Dendritic cell treated with granulocyte-macrophage colony-stimulating factor and Interleukin-4, amounts not matched to agents 40 ng/mL and 50 ng/mL, for 4 days (primary cell): ENCODE results near the gene BUB3.

Experiments used
- H3K27ac Mint-ChIP-seq: one replicate; pipeline ENCODE4 v1.8.0; 2022; ENCODE audit warnings: mild to moderate bottlenecking, mixed read lengths
- H3K27me3 Mint-ChIP-seq: one replicate; pipeline ENCODE4 v1.8.0; 2022; ENCODE audit warnings: mild to moderate bottlenecking, mixed read lengths
- H3K36me3 Mint-ChIP-seq: one replicate; pipeline ENCODE4 v1.8.0; 2022; ENCODE audit warnings: low read depth, mixed read lengths
- H3K4me1 Mint-ChIP-seq: one replicate; pipeline ENCODE4 v1.8.0; 2022; ENCODE audit warnings: low read depth, mixed read lengths
- H3K4me3 Mint-ChIP-seq: one replicate; pipeline ENCODE4 v1.8.0; 2022; ENCODE audit warnings: mild to moderate bottlenecking, moderate library complexity, mixed read lengths
- H3K9me3 Mint-ChIP-seq: one replicate; pipeline ENCODE4 v1.8.0; 2022; ENCODE audit warnings: mixed read lengths
- intact Hi-C: fragments of 100-400 bp; cut with micrococcal nuclease; formaldehyde crosslinking; loops from one replicate; pipeline ENCODE4 v1.15.0; 2022

The BUB3 gene

DNA sequence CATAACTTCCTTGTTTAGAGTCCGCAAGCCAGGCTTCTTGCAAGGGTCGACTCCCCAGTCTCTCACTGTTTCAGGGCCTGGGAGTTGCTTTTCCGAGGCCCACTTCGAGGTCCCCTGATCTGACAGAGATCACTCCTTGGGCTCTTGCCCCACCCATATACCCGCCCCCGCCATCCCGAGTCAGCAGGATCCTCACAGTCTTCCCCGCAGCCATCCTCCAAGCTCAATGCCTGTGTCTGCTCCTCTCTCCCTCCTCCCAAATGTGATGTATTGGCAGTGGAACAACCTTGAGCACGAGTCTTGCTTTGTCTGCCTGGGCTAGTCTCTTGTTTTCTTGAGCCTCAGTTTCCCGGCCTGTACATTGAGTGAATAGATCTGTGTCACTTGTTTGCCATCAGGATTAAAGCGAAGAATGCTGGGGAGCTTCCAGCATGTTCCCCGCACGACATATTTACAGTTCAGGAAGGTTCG is 8.6 kb upstream of the BUB3 start:
- H3K27me3 Mint-ChIP-seq: peaks cover 97% of the 10 kb centered on the region
- intact Hi-C loops: loop anchor here (10.0 kb wide), 1 partner anchor 339 kb away; no protein-coding TSS in a partner anchor
- H3K9me3 Mint-ChIP-seq: no peaks in the 10 kb centered on the region
- H3K27ac Mint-ChIP-seq: no peak overlapping the region
- H3K4me3 Mint-ChIP-seq: no peak overlapping the region
- no peaks in the 10 kb centered on the region for H3K36me3 Mint-ChIP-seq
- peaks cover 44% of the 10 kb centered on the region for H3K4me1 Mint-ChIP-seq

DNA sequence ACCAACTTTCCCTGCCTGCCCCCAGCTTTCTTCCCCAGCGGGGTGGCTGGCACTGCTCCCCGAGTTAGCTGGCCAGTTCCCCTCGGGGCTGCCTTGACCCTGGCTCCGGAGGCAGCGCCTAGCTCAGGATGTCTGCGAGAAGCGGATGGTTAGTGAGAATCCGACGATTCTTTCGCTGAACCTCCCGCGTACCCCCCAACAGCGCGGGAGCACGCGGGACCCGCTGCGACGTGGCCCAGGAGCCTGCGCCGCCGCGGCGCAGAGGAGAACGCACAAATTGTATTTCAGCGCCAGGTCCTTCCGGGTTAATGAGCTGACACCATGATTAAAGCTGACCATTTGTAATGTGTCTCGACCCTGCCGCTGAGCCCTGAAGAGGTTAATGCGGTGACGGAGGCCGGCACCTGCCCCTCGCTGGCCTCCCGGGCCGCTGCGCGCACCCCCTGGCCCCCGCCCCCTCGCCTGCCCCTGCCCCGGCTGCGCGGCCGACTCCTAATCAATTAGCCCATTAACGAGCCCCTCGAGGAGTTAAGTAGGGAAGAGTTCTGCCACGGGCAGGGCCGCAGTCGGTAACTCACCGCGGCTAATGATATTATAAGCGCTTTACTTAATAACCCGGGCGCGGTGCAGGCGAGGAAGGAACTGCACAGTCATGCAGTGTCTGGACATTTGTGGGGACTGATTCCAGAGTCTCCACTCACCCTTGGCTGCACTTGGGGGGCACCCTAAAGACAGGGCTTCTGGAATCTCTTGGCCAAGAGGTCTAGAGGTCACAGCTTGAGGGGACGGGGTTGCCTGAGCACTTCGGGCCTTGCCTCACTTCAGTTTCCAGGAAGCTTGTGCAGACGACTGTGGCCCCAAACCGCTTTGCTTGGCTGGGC is 7.9 kb upstream of the BUB3 start:
- Mint-ChIP-seq H3K4me1 (peaks cover 47% of the 10 kb centered on the region), H3K27me3 (peaks cover 96% of the 10 kb centered on the region), H3K27ac (no peak overlapping the region), H3K36me3 (no peaks in the 10 kb centered on the region), H3K9me3 (no peaks in the 10 kb centered on the region), H3K4me3 (peak overlapping the region; percentile 34)
- intact Hi-C loops: loop anchor here (10.0 kb wide), 1 partner anchor 339 kb away; no protein-coding TSS in a partner anchor

DNA sequence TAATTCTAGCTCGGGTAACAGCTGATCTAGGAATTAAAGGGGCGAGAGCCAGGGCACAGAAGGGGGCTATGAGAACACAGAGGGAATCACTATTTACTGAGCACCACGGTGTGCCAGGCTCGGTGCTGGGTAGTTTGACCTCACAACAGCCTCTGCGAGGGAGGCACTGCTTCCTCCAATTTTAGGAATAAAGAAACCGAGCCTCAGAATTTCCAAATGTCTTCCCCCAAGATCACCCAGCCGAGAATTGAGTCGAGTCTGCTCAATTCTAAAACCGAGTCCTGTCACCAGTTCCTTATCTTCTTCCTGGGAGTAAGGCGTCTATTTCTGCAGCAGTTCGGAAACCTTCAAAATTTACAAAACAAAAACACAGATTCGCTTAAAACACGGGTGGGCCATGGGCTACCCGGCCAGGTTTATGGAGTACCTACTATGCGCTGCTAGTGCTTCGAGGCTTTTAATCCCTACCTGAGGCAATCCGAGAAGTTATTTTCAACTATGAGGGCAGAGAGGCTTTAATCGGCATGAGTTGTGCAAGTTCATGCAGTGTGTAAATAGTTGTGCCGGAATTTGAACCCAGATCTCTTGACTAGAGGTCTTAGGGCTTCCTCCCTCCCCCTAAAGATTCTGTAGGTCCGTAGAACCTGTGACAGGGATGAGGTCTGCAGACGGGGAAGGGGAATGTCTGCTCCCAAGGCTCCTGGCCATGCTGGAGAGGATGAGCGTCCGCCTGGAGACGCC is 7.1 kb upstream of the BUB3 start:
- H3K27ac Mint-ChIP-seq: no peak overlapping the region

DNA sequence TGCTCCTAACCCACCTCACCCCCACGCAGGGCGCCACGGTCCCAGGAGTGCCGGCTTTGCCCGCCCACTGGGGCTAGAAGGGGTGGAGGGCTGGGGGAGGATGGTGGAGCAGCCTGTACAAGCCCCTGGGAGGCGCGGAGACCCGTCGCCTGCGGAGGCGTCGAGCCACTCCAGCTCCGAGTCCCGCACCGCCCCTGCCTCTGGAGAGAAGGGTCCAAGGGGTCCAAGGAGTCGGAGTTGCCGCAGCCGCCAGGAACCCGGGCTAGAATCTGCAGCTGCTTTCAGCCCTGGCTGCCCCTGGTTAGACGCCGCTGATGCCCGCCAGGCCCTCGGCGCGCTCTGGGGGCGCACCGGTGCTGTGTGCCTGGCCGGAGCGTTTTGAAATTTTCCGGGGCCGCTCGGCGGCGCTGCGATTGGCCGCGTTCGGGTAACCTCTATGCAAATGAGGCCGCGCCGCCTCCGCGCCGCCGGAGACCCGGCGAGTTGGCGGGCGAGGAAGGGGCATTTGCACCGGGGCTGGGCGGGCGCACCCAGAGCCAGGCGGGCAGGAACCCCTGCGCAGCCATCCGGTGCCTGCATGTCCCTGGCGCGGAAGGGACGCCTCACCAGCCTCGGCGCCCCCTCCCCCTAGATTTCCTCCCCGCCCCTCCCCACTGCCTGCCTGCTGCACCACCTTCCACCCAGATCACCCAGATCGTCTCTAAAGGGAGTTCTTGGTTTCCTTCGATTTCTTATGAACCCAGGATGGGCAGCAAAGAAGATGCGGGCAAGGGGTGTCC is 6.4 kb upstream of the BUB3 start, which contains the start of gene HMX2:
HMX2 (plus strand) TSS at position 502 of the 779 bp plus-strand sequence; CDS start at position 745, 243 bp downstream.
- Mint-ChIP-seq H3K27me3 (peaks cover 94% of the 10 kb centered on the region), H3K9me3 (no peaks in the 10 kb centered on the region), H3K27ac (no peak within 1 kb of the TSS), H3K4me3 (peak within 1 kb of the TSS; percentile 34), H3K36me3 (no peaks in the 10 kb centered on the region), H3K4me1 (peaks cover 44% of the 10 kb centered on the region)
- intact Hi-C loops: loop anchor here (10.0 kb wide), 1 partner anchor 337 kb away; no protein-coding TSS in a partner anchor

More for the DNA sequence above, 7.1 kb upstream of the BUB3 start:
- H3K36me3 Mint-ChIP-seq: no peaks in the 10 kb centered on the region
- H3K9me3 Mint-ChIP-seq: no peaks in the 10 kb centered on the region
- no peak overlapping the region for H3K4me3 Mint-ChIP-seq
- peaks cover 47% of the 10 kb centered on the region for H3K4me1 Mint-ChIP-seq
- intact Hi-C loops: loop anchor here (10.0 kb wide), 1 partner anchor 338 kb away; no protein-coding TSS in a partner anchor
- H3K27me3 Mint-ChIP-seq: peaks cover 96% of the 10 kb centered on the region

DNA sequence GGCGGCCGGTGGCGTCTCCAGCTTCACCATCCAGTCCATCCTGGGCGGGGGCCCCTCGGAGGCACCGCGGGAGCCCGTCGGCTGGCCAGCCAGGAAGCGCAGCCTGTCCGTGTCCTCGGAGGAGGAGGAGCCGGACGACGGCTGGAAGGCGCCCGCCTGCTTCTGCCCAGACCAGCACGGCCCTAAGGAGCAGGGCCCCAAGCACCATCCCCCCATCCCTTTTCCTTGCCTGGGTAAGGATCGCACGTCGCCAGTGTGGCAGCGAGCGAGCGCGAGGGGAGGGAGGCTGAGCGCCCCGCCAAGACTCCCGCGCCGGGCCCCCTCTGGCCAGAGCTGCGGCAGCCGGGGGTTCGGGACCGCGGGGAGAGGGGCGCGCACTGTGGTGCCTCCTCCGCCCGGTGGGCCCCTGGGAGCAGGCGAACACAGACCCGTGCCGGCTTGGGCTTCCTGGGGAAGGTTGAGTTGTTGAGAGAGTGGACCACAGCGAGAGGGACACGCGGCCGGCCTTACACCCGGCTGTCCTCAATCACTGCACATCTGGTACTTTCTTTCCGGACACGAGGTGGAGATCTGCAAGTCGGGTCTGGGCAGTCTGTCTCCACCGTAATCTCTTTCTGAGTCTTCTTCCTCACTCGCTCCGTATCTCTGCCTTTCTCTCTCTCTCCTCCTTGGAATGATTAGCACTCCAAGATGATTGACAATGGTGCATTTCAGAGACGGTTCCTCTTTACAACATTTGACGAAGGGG is 5.6 kb upstream of the BUB3 start:
- H3K36me3 Mint-ChIP-seq: no peaks in the 10 kb centered on the region
- peaks cover 94% of the 10 kb centered on the region for H3K27me3 Mint-ChIP-seq
- H3K4me3 Mint-ChIP-seq: no peak overlapping the region
- peaks cover 42% of the 10 kb centered on the region for H3K4me1 Mint-ChIP-seq
- no peaks in the 10 kb centered on the region for H3K9me3 Mint-ChIP-seq
- no peak overlapping the region for H3K27ac Mint-ChIP-seq
- intact Hi-C loops: loop anchor here (10.0 kb wide), 1 partner anchor 336 kb away; no protein-coding TSS in a partner anchor

DNA sequence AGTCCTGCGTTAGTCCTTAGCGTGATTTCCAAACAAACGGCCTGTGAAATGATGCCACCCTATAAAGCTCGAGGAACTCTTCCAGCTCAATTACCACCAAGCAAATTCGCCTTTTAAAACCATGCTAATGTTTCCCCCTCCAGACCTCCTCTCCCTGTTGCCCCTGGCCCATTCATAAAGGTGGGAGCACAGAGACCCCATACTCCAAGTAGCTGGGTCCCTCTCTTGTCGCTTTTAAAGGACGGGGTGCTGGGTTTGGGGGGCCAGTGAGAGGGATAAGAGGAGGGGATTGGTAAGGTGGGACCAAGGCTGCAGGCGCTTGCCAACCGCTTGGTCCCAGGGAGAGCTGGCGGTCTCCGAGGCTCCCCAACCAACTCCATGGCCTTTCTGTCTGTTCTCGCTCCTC is 5.0 kb upstream of the BUB3 start:
- Mint-ChIP-seq H3K36me3 (peaks cover 2% of the 10 kb centered on the region), H3K27ac (no peak overlapping the region), H3K4me3 (peak overlapping the region; percentile 83), H3K4me1 (peaks cover 44% of the 10 kb centered on the region), H3K9me3 (no peaks in the 10 kb centered on the region), H3K27me3 (peaks cover 89% of the 10 kb centered on the region)
- intact Hi-C loops: loop anchor here (10.0 kb wide), 1 partner anchor 336 kb away; no protein-coding TSS in a partner anchor

DNA sequence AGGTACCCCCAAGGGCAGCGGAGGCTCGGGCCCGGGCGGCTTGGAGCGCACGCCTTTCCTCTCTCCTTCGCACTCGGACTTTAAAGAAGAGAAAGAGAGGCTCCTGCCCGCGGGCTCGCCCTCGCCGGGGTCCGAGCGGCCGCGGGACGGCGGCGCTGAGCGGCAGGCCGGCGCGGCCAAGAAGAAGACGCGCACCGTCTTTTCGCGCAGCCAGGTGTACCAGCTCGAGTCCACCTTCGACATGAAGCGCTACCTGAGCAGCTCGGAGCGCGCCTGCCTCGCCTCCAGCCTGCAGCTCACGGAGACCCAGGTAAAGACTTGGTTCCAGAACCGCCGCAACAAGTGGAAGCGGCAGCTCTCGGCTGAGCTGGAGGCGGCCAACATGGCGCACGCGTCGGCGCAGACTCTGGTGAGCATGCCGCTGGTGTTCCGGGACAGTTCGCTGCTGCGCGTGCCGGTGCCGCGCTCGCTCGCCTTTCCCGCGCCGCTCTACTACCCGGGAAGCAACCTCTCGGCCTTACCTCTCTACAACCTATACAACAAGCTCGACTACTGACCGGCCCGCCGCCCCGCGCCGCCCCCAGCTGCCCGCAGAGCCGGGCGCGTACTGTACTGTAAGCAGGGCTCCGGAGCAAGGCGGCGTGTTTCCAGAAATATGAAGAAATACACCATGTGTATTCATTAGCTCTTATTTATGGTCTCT is 4.5 kb upstream of the BUB3 start:
- Mint-ChIP-seq H3K27ac (peak overlapping the region; percentile 73), H3K9me3 (no peaks in the 10 kb centered on the region), H3K4me3 (peak overlapping the region; percentile 83), H3K4me1 (peaks cover 41% of the 10 kb centered on the region), H3K36me3 (peaks cover 8% of the 10 kb centered on the region), H3K27me3 (peaks cover 84% of the 10 kb centered on the region)
- intact Hi-C loops: loop anchor here (5.0 to 10.0 kb wide), 2 partner anchors 335 to 777 kb away; partner anchors contain the start of gene PLEKHA1

DNA sequence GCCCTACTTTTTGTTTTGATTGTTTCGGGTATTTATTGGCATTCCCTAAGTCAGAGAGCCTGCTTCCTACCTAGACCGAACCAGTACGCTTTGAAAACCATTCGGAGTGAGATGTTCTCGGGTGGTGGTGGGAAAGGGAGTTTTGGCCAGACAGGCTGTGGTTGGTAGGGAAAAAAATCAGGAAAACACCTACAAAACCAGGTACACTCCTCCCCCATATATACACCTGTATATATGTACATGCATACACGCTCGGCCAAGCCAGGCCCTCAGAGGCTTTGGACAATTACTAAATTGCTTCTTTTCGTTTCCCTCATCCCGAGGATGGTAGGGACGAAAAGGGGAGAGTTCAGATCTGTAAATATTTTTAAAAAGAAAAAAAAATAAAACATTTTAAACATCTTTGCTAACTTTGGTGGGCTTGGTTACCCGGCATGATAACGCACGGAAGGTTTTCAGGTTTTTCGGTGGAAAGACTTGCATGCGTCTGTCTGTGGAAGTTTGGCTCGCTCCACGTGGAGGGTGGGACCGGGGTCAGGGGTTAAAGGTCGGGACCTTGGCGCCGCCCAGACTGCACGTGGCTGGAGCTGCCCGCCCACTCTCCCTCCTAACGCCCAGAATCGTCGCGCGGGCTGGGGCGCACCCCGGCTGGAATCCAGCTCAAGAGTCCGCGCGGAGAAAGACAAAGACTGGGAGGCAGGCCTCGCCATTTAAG is 3.8 kb upstream of the BUB3 start:
- H3K36me3 Mint-ChIP-seq: peaks cover 15% of the 10 kb centered on the region
- peak overlapping the region; percentile 73 for H3K27ac Mint-ChIP-seq
- intact Hi-C loops: loop anchor here (5.0 kb wide), 1 partner anchor 778 kb away; the partner anchor contains the start of gene PLEKHA1
- H3K4me3 Mint-ChIP-seq: peak overlapping the region; percentile 83
- peaks cover 77% of the 10 kb centered on the region for H3K27me3 Mint-ChIP-seq
- peaks cover 41% of the 10 kb centered on the region for H3K4me1 Mint-ChIP-seq
- H3K9me3 Mint-ChIP-seq: no peaks in the 10 kb centered on the region

DNA sequence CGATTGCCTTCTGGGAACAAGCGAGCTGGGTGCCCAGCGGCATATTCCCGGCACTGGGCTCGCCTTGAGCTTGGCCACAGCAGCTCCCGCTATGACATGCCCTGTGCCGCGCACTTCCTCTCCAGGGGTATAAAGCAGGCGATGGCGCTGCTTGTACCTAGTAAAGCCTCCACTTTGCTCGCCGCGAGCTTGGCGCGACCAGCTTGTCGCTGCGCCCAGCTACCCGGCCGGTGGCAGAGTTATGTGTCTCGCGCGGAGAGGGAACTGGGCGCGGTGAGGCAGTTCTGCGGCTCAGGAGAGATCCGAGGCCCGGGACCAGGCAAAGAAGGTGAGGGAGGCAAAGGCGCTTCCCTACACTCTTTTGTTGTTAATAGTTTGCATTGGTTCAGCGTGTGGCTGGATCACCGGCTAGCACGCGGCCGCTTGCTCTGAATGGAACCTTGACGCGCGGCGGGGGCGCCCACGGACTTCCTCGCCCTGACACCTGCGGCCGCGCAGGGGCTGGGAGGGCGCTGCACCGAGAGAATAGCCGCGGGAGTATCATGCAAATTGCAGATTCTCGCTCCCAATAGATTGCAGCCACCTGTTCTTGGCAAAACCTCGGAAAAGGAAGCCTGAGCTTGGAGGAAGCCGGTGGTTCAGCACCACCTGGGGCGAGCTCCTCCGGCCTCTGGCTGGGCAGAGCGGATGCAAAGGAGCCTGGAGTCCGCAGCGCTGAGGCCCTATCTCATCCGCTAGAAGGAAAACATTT is 3.0 kb upstream of the BUB3 start:
- peak overlapping the region; percentile 67 for H3K4me3 Mint-ChIP-seq
- H3K27ac Mint-ChIP-seq: peak overlapping the region; percentile 50
- H3K36me3 Mint-ChIP-seq: peaks cover 22% of the 10 kb centered on the region
- no peaks in the 10 kb centered on the region for H3K9me3 Mint-ChIP-seq
- H3K27me3 Mint-ChIP-seq: peaks cover 69% of the 10 kb centered on the region
- intact Hi-C loops: loop anchor here (5.0 kb wide), 1 partner anchor 779 kb away; the partner anchor contains the start of gene PLEKHA1
- peaks cover 40% of the 10 kb centered on the region for H3K4me1 Mint-ChIP-seq

DNA sequence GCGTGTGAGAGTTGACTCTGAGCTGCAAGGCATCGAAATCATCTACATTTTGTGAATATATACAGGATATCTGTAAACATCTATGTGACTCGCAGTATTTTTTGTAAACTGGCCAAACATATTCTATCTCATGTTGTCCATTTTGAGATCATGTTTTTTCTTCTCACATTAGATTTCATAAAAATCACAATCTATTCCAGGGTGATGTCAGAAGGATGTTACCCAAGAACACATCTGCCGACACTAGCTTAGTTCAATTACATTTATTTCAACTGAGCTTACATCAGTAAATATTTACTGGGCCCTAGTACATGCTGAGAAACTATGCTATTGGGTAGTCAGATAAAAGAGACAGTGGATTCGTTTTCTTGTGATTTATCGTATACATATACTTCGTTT is 2.5 kb upstream of the BUB3 start:
- Mint-ChIP-seq H3K27me3 (peaks cover 65% of the 10 kb centered on the region), H3K4me1 (peaks cover 43% of the 10 kb centered on the region), H3K9me3 (no peaks in the 10 kb centered on the region), H3K27ac (no peak overlapping the region), H3K4me3 (no peak overlapping the region), H3K36me3 (peaks cover 28% of the 10 kb centered on the region)
- intact Hi-C loops: loop anchor here (5.0 kb wide), 1 partner anchor 779 kb away; the partner anchor contains the start of gene PLEKHA1

DNA sequence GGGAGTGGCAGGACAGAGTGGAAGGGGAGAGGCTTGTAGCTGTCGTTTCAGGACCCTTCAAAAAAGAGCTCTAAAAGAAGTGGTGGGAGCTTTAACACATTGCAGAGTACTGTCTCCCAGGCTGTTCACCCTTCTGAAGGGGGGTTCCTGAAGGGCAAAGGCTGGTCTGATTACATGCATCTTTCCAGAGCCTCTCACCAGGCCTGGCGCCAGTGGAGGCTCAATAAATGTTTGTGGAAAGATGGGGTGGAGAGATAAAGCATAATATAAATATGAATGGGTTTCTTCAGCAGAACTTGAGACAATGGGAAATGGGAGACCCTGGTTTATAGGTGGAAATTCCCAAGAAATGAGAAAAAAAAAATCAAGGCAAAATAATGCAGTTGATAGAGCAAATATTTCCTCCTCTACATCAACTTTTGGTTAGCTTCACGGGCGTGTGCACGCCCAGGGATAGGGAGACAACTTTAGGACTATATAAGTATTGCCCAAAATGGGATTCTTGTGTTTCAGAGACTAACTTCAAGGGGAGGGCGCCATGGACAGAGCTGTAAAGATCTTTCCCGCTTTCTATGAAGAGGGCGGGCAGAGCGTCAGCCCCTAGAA is 613 bp upstream of the BUB3 start:
- Mint-ChIP-seq H3K36me3 (peaks cover 47% of the 10 kb centered on the region), H3K27ac (no peak overlapping the region), H3K4me3 (no peak overlapping the region), H3K27me3 (peaks cover 47% of the 10 kb centered on the region), H3K9me3 (no peaks in the 10 kb centered on the region), H3K4me1 (peaks cover 52% of the 10 kb centered on the region)
- intact Hi-C loops: loop anchor here (2.0 to 5.0 kb wide), 2 partner anchors 145 to 781 kb away; partner anchors contain the start of genes ACADSB, IKZF5 and PLEKHA1
